ENCODE data around the gene LHX8.
"Not testable (repeated sequence)": the region's sequence is repeated elsewhere in the genome, so short reads cannot be mapped to it uniquely, and the experiment has no call there.

LHX8 gene

DNA sequence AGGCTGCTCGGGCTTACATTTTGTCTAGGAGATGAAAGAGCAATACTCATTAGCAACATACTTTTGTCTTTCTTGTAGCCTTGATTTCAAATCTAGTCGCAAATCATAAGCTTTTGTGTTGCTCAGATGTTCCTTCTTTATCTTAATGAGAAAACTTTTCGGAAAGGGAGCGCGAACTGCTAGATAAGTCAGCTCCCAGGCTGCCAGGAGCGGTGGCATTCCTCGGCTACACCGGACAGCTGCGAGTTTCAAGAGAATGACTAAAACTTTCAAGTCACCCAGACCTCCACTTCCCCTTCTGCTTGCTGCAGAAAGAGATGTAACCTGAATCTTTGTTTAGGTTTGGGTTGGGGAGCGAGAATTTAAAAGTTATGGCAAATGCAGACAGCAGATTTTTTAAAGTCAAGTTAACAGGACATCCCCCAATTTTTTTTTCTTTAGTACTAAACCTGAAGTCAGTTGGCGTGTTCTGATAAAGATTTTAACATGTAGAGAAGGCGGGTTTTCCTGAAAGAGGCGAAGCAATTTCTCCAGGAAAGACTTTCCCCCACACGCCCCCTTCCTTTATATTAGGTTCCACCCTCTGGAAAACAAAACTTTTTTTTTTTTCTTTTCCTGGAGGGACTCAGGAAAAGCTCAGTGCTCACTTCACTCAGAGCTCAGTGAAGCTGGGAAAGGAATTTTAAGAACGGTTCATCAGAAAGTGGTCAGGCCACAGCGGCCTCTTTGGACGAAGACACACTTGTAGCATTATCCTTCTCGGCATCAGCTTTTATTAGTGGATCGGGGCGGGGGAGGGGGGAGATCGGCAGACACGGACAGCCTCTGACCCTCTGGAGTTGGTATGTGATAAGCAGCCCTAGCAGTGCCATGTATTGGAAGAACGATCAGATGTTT is at the start of gene LHX8:
TSS of gene LHX8 (plus strand) at position 639 of the 897 bp plus-strand sequence. CDS start 2,227 bp downstream, outside the sequence.
- no peak for DNase-seq (ENCODE audit: low read depth)

DNA sequence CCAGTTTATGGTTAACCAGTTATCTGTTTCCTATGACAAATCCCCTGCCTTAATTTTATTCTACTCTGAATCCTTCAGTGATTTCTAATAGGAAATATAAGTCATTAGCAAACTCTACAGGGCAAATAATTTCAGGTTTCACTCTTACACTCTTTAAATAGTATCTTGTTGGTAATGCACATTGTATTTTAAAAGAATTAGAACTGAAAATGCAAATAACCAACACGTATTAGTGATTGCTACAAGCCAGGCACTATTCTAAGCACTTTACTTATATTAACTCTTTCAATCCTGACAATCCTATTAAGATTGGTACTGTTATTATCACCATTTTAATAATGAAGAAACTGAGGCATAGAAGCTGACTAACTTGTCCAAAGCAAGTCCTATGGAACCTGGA is 48.3 kb upstream of the LHX8 start:
- DNase-seq (ENCODE audit: low read depth): no peak

DNA sequence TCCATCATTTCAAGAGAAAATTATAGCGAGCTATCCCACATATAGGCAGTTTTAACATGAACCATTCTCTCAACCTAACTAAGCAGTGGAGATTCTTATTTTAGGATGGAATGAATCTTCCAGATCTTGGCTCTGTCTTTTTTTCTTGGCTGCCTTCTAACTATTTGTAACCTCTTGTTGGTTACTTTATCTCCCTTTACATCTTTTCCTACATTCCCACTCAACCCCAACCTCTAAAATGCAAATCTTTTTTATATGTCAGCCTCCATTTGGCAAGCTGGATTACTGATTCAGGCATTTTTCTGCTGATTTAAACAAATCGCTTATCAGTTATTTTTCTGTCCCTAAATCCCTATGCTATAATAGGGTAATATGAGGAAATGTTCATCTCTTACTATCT is 46.9 kb upstream of the LHX8 start:
- no peak for DNase-seq (ENCODE audit: low read depth)

DNA sequence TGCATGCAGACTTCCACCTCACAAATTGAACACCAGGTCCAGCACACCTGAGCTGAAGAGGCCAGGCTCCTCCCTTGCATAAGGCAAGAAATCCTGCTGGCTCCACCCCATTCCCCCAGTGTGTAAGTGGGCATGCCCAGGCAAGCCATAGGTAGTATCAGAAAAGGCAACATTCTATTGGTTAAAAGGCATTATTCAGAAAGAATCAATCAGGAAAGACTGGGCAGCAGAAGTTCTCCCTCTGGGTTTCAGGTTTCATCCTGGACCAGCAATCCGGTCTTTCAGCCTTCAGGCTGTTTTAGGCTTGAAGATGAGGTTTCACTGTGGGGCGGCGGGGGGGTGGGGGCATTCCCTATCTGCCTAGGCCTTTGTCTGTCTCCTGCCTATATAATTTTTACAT is 42.0 kb upstream of the LHX8 start:
- DNase-seq (ENCODE audit: low read depth): no peak

DNA sequence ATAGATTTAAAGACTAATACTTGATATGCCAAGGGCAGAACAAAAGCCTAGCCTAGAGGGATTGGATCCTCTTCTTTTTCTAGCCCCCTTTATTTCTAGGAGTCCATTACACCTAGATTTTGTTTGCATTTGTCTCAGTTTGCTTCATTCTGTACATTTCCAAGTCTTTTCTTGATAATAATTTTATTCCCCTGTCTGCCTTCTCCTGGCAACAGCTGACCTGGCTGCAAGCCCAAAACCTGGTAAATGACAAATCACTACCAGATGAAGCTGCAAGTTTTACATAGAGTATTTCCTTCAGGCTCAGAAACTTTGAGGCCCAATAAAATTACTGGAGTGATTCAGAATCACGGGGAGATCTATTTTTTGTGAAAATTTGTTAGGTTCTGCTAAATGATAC is 36.5 kb upstream of the LHX8 start:
- DNase-seq (ENCODE audit: low read depth): no peak

DNA sequence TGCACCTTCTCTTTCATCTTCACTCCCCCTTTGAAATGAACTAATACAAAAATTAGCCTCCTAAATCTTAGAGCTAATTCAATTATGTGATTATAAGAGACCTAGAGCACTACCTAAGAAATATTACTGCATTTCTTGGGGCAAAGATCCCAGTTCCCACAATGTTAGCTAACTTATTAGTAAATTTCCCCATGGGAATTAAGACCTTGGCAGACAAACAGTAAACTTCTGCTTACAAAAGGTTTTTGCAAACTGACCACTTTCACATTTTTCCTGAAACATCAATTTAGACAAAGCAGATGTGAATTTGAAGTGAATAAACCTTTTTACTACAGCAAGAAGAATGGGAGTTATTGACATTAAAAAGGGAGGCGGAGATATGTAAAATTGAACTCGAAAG is 34.6 kb upstream of the LHX8 start:
- DNase-seq (ENCODE audit: low read depth): no peak

DNA sequence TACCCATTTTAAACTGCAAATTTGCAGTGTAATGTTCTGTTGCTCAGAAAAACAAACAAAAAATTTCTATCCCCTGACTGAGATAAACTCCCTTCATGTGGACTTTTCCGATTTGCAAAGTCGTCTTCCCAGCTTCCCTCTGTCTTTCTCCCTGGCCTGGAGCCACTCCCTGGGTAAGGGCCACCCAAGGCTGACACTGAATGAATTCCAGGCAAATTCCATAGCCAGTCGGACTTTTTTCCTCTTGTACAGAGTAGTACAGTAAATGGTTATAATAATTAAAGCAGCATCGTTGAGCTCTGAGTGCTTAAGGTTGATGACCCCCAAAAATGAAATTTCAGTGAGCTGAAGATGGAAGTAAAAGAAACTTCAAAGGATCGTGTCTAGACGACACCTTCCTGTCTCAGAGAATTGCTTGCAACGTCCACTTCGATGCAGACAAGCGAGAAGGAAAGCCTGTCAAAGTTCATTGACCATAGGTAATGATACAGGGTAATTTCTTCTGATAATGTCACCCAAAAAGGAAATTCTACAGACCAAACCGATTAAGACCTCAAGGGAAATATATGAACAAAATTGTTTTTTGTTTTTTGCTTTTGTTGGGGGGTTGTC is 33.6 kb upstream of the LHX8 start:
- DNase-seq (ENCODE audit: low read depth): no peak

DNA sequence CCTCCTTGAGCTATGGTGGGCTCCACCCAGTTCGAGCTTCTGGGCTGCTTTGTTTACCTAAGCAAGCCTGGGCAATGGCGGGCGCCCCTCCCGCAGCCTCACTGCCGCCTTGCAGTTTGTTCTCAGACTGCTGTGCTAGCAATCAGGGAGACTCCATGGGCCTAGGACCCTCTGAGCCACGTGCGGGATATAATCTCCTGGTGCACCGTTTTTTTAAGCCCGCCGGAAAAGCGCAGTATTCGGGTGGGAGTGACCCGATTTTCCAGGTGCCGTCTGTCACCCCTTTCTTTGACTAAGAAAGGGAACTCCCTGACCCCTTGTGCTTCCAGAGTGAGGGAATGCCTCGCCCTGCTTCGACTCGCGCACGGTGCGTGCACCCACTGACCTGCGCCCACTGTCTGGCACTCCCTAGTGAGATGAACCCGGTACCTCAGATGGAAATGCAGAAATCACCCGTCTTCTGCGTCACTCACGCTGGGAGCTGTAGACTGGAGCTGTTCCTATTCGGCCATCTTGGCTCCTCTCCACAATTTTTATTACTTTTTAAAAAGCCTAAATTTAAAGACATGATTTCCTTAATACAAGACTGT is 21.7 kb upstream of the LHX8 start:
- DNase-seq (ENCODE audit: low read depth): not testable (repeated sequence)

DNA sequence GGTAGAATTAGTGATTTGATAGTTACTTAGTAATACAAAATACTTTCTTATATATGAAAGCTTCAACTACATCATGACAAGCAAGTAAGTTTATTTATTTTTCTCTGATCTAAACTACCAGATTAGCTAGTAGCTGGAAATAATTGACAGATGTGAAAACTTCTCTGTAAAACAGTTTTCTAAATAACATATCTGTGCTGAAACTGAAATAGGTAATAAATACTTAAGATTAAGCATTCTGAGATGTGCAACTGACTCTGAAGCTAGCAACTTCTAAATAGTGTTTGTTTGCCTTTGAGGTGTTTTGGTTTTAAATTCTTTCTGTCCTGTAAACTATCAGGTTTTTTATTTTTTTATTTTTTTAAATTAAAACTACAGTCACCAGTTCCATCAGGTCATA is 18.5 kb upstream of the LHX8 start:
- DNase-seq (ENCODE audit: low read depth): no peak

DNA sequence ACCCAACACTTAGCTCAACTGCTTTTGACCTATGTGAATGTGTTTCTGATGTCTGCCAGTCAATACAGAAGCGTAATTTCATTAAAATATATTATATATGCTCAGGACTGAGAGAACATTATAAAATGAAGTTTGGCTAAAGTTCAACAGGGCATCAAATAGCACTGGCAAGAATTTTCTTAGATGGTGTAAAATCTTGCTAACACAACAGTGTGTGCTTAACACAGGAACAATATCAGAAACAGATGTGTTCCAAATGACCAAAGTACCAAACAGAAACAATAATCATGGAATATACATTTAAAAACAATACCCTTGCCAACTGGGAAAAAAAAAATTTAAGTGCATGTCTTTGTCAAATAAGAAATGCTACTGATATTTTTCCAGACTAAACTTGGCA is 10.4 kb upstream of the LHX8 start:
- no peak for DNase-seq (ENCODE audit: low read depth)

DNA sequence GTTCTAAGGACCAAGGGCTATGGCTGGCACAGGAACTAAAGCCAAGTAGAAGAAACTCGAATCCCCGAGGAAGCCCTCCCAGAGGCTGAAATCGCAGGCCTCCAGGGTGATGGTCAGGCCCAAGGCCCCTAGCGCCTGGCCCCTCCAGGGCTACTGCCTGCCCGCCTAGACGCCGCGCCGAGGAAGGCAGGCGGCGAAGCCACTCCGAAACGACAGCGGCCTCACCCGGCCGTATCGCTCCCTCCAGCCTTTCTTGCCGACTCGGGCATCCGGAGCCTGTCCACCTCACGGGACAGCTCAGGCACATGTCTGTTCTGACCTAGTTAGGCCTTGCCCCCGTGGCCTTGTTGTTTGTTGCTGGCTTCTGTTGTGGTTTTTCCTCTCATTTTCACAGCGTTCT is 9.7 kb upstream of the LHX8 start:
- no peak for DNase-seq (ENCODE audit: low read depth)

DNA sequence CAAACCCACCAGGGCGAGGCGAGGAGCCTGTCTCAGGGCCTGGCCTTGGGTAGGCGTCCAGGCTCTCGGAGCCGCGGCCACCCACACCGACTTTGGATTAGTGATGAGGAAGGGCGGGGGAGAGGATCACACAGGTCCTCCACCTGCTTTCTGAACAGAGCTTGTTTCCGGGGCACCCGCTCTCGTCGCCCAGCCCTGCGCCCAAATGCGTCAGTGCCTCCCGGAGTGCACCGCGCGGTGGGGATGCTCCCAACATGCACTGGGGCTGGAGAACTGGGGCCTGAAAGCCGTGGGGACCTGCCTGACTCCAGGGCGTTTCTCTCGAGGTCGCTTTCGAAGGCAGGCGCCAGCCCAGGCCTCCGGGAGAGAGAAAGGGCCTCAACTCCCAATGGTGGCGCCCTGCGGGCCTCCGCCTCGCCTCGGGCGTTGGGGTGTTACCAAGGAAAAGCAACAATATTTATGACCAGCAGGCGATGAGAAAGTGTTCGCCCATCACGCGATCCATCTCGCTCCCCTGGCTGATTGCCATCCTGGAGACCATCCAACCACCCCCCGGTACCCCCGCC is 8.9 kb upstream of the LHX8 start:
- DNase-seq (ENCODE audit: low read depth): no peak

DNA sequence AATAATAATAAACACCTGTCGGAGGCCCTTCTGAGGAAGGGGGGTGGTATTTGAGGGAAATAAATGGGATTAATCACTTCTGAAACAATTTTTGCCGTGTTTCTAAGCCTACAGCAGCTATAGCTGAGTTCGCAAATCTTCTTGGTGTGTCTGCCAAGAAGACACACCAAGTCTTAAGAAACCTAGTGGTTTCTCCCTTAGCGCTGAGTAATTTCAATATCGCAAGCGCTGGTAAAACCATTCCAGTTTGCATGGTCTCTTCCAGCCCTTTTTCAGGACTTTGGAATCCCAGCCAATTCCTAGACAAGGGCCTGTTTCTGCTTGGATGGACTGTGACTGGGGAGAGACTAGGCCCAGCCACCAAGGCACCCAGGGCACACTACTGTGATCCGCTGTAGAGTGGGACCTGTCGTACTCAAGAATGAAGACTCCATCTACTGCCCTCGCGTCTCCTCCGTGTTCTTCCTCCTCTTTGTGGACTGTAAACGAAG is 7.5 kb upstream of the LHX8 start:
- no peak for DNase-seq (ENCODE audit: low read depth)

DNA sequence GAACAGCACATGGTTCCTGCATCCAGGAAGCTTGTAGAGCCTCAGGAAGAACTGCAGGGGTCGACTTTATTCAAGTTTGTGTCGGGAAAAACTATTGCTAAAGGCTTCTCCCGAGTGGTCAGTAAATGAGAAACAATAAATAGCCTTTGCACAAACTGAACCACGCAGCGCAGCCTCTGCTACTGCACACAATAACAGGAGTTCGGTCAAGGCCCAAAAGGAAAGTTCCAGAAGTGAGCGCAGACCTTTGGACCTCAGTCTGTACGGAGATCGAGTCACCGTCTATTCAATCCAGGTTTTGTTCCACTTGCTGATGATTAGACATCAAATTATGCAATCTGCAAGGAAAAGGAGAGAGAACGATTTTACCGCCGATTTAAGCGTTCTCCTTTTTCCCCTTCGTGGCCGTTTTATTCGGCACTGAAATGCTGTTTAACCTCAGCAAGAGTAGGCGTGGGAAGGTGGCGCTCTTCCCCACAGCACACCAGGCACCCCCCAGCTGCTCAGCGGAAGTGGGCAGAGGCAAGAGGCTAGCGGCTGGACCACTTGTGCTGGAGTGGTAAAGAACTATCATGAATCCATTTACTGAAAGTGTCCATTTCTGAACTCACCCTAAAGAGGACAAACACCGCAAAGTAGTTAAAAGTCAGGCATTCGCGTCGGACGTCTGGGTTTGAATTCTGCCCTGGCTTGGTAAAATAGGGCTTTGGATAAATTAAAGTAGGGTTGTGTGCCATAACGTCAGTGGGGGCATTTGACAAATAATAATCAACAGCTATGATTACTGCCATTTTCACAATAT is 6.1 kb upstream of the LHX8 start:
- DNase-seq (ENCODE audit: low read depth): no peak

DNA sequence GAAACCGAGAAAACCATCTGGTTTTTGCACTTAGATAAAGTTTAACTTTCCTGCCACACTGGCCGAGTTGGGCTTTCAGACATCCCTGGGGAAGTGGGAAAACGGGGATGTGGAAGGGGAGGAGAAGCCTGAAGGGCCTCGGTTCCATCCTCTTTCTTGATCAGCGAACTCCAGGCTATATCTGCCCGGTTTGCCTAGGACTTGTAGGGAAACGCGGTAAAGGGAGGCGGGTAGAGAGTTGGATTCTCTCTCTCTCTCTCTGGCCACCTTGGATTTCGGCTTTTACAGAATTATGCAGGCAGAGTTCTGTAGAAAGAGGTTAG is 4.6 kb upstream of the LHX8 start:
- DNase-seq (ENCODE audit: low read depth): no peak

DNA sequence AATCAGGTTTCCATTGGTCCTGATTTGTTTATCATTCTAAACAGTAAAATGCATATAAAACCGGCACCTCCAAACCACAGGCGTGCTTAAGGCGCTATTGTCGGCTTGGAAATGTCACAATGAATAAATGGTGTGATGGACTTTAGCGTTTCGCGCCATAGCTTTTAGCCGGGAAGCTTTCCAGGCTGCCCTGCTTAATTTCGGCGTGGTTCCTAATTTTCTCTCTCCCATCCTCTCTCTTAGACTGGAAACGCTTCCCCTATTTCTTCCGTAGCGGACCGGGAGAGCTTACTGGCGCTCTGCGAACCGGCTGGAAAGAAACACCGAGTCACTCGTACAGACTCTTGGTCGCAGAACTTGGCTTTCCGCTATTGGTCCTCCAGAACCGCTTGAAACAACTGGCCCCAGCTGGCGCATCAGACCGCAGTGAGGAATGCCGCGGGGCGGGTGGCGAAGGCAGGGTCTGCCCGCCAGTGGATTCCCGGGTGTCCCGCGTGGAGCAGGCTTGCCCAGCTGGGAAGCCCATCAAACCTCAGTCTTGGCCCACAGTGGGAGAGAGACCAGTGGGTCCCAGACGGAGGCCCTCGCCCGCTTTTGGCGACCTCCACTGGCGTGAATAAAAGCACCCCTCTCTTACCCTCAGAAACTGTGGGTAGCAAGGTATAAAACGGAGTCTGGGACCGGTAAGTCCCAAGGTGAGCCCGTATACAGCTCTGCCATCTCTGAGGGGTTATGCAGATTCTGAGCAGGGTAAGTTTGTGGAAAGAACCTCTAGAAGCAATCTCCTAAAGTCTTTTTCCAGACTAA is 4.0 kb upstream of the LHX8 start:
- no peak for DNase-seq (ENCODE audit: low read depth)

DNA sequence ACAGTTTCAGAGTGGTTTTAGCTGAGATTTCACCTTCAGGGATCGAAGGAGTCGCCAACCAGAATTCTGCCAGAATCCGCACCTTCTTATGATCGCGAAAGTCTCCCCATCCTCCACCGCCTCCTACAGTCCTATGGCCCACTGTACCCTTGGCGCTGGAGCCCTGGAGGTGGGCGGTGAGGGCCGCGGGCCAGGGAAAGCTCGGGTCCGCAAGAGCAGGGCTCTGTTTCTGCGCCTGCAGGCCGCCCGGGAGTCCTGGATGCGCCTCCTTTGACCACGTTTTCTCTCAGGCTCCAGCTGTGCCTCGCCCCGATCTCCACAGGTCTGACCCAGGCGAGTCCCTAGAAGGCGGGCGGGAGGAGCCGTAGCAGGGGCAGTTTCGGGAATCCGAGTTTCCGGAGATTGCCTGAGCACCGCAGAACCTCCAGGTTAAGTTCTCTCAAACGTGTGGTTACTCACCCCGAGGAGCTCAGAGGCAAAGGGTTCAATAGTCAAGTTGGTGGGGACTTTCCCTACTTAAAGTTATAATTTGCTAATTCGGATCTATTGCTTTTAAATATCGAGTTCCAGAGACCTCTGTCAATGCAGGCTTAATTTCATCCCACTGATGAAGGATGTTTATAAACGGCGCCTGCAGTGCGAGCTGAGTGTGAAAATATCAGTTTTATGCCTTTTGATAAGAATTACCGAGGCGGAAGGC is 3.2 kb upstream of the LHX8 start:
- no peak for DNase-seq (ENCODE audit: low read depth)

DNA sequence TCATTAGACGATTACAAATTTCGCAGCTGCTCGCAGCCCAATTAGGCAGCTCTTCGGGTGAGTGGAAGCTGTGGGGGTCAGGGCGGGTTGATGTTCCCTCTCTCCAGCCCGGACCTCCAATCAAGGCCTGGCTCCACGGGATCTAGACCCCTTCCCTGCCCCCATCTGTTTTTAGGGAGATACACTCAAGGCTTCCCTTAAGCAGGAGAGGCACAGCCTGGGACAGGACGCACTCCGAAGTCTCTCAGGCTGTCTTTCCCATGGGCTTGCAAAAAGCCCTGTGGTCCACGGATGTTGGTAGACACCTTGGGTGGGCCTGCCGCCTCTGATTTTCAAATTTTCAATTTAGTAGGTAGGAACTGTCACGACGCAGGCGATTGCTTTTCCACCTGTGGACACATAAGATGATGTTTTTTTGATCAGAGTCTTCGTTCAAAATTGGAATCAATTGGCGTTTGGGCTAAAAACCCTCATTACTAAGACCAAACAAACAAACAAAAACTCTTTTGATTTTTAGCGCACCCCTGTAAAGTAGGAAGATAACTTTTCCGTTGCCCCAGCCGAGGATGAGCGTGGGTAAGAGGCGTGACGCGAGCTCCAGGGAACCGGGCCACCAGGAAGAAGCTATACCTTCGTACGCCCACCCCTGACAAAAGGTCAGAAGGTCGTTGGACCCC is 2.5 kb upstream of the LHX8 start:
- no peak for DNase-seq (ENCODE audit: low read depth)

DNA sequence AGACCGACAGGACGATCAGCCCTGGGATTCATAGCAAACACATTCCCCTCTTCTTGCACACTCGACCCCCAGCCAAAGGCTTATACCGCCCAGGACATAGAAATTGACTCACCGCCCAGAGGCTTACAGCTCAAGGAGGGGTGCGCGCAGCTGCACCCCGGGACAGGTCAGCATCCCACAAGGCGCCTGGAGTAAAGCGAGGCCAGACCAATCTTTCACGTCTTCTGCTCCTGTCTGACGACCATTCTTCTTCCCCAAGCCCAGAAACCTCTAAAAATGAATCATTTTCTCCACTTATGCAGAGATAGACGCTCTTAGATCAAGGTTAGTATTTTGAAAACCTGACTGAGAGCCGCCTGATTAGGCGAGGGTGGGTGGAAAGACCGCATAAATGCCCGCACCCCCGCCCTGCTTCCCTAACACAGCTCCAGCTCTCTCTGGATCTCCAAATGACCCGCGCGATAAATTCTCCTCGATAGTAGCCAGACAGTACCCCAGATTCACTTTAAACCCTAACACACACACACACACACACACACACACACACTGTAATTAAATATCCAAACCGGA is 1.9 kb upstream of the LHX8 start:
- DNase-seq (ENCODE audit: low read depth): no peak
